SJCRH30 (cell line): ENCODE measurements around the gene MYF6. TPM values are rescaled to one million over a fixed set of nuclear protein-coding genes. Genes with fewer than 3 reads are reported as not detected.

ENCODE experiments used
- total RNA-seq: library from RNA; depleted of rRNA; stranded (reverse); fragments of >200 nt; shearing (Covaris generic); gene quantifications from 2 replicates; pipeline ENCODE4 v1.2.3, GENCODE V29; 2014; rRNA removed

Gene MYF6
- total RNA-seq, 1 experiment from 2014 or later, result not detected

Other genes with a start within 250 kb of the MYF6 start
- gene MYF5, start 9.3 kb downstream of the MYF6 start, total RNA-seq, result not detected in 2 replicates
- gene LIN7A, start 230.3 kb downstream of the MYF6 start, total RNA-seq, result 52.2 and 57.8 TPM in 2 replicates